Thyroid gland (tissue), 4 donors: ENCODE measurements around the gene TMTC4.

ENCODE experiments used
- POLR2A ChIP-seq, 2 donors: fragments of 450-650 bp; IDR thresholded peaks; one replicate each; pipeline ENCODE4 v1.6.1; 2017; ENCODE audit warnings: antibody characterized with exemption in 2 of 2, mild to moderate bottlenecking in 2 of 2, moderate library complexity in 1 of 2
- TF ChIP-seq, protein P1 (sequence below), 6 experiments: fragments of 200-600 bp in 3 of 6; fragments of 450-650 bp in 3 of 6; sonication (generic) in 3 of 6; IDR thresholded peaks; one replicate each; pipeline ENCODE4 v1.5.1; 2016 to 2019; ENCODE audit warnings: antibody characterized with exemption in 6 of 6, mild to moderate bottlenecking in 2 of 6, inconsistent platforms in 1 of 6, moderate library complexity in 1 of 6

DNA sequence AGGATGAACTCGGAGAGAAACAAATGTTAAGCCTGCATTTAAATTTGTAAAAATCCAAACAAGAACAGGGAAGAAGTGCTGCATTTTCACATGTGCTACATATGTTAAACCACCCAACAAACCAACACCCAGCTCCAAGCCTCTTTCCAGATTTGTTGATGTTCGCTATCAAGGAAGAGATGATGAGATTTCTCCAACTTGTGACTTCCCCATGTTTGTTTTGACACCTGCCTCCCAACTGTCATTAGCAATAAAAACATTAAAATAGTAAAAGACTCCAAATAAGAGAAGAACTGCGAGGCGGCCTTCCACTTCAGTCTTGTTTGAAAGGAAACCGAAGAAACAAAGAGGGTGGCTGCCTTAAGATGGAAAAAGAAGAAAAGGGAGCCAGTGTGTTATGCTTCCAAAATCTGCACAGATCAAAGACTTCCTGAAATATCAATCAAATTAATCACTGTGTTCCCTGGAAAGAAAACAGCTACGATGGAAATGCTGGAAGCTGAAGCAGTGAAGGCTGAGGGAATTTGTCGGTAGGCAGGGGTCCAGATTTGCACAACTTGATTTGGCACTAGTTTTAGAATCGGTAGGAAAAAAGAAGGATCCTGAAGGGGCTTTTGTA is 72.0 kb downstream of the TMTC4 start:
- TF ChIP-seq POLR2A (IDR thresholded peaks at IDR 0.05), result no peak
- TF ChIP-seq, protein P1, sequence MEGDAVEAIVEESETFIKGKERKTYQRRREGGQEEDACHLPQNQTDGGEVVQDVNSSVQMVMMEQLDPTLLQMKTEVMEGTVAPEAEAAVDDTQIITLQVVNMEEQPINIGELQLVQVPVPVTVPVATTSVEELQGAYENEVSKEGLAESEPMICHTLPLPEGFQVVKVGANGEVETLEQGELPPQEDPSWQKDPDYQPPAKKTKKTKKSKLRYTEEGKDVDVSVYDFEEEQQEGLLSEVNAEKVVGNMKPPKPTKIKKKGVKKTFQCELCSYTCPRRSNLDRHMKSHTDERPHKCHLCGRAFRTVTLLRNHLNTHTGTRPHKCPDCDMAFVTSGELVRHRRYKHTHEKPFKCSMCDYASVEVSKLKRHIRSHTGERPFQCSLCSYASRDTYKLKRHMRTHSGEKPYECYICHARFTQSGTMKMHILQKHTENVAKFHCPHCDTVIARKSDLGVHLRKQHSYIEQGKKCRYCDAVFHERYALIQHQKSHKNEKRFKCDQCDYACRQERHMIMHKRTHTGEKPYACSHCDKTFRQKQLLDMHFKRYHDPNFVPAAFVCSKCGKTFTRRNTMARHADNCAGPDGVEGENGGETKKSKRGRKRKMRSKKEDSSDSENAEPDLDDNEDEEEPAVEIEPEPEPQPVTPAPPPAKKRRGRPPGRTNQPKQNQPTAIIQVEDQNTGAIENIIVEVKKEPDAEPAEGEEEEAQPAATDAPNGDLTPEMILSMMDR (IDR thresholded peaks at IDR 0.05), result no peak
